Activated T-cell treated with anti-CD3 and anti-CD28 coated beads, Interleukin-2, amount 50 U/mL, for 48 hours (primary cell): ENCODE data around the gene CC2D1B.

ENCODE experiments used
- DNase-seq, 2 experiments: peaks; one replicate each; pipeline ENCODE4 v3.0.0-alpha.2; 2020

CC2D1B gene

DNA sequence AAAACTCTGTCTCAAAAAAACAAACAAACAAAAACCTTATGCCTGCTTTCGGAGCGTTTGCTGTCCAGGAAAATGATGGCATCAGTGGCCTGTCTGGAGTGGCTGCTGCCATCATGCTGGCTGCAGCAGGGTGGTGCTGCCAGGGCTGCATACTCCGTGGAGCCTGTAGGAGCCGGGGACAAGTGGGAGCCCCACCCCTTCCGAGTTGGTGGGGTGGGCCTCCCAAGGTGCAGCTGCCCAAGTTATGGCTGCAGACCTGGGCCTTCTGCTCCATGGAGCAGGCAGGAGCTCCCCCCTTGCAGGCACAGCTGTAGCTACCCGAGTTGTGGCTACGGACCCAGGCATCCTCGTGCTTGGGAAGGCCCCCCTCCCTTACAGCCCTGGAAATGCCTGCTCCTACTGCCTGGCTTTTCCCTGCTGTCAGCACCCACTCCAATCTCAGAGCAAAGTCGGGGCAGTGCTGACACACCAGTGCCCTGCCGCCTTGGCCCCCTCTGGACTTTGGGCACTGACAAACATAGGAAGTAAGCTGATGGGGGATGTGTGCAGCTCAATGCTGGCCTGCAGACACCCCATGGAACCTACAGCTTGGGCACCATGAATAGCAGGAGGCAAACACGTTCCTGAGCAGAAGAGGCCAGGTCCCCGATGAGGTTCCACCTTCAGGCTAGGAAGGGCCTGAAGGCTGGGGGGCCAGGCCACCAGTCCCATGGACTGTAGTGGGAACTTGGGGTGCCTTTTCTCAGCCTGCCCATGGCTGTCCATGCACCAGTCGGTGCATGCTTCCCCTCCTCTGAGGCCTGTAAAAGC lies 60.4 kb downstream of the CC2D1B start:
- no peak for DNase-seq
